GM12892 (cell line): ENCODE data around the gene OTUB2.

Source experiments
- POLR2A ChIP-seq: IDR thresholded peaks from 2 replicates; pipeline ENCODE4 v1.6.1; 2011; ENCODE audit warnings: low read depth, low read length, control low read depth
- POLR2AphosphoS5 ChIP-seq: IDR thresholded peaks from 2 replicates; pipeline ENCODE4 v1.6.1; 2011; ENCODE audit warnings: low read depth, low read length, control low read depth

GRCh38 chr14:94009767-94010166, 16.4 kb upstream of the OTUB2 start:
- TF ChIP-seq POLR2A, result no peak
- no peak for TF ChIP-seq POLR2AphosphoS5
